SU-DHL-6 (cell line): ENCODE measurements around the gene TMEM18.

Experiments
- H2AFZ ChIP-seq: fragments of 200-600 bp; sonication (generic); 2 replicates; pipeline ENCODE4 v1.6.1; 2014; ENCODE audit warnings: low read depth, mild to moderate bottlenecking, moderate library complexity, mixed read lengths, antibody characterized with exemption, low read length; ENCODE audit not compliant: severe bottlenecking
- H3F3A ChIP-seq: fragments of 200-600 bp; shearing (Covaris generic); 2 replicates; pipeline ENCODE4 v1.6.0; 2016; ENCODE audit warnings: antibody characterized with exemption, mild to moderate bottlenecking; ENCODE audit not compliant: insufficient read depth
- H3K27ac ChIP-seq: fragments of 200-600 bp; sonication (generic); 2 replicates; pipeline ENCODE4 v1.5.1; 2016; ENCODE audit warnings: low read depth, mild to moderate bottlenecking, low read length, moderate library complexity, mixed read lengths
- H3K27me3 ChIP-seq: fragments of 200-600 bp; sonication (generic), shearing (Covaris generic); 2 replicates; pipeline ENCODE4 v1.6.0; 2014; ENCODE audit warnings: mild to moderate bottlenecking, low read length
- H3K36me3 ChIP-seq: fragments of 200-600 bp; sonication (generic); 2 replicates; pipeline ENCODE4 v1.6.1; 2014; ENCODE audit warnings: mild to moderate bottlenecking, low read length, mixed read lengths
- H3K4me2 ChIP-seq: fragments of 300-600, 200-600 bp; shearing (Covaris generic), sonication (generic); 2 replicates; pipeline ENCODE4 v1.6.0; 2014; ENCODE audit warnings: low read length, low read depth, mild to moderate bottlenecking; ENCODE audit not compliant: poor library complexity, severe bottlenecking
- H3K4me3 ChIP-seq: fragments of 200-600 bp; sonication (generic); 2 replicates; pipeline ENCODE4 v1.5.1; 2014; ENCODE audit warnings: antibody characterized with exemption, low read length, mild to moderate bottlenecking, mixed read lengths; ENCODE audit not compliant: insufficient read depth, poor library complexity, severe bottlenecking
- H3K79me2 ChIP-seq: fragments of 200-600 bp; sonication (generic); 2 replicates; pipeline ENCODE4 v1.6.1; 2014; ENCODE audit warnings: mild to moderate bottlenecking, low read length, moderate library complexity; ENCODE audit not compliant: insufficient read depth
- H3K9ac ChIP-seq: fragments of 200-600 bp; sonication (generic); 2 replicates; pipeline ENCODE4 v1.7.0; 2014; ENCODE audit warnings: mild to moderate bottlenecking, low read length
- H3K9me2 ChIP-seq: fragments of 200-600 bp; sonication (generic); replicated peaks from 2 replicates; pipeline ENCODE4 v1.6.1; 2014; ENCODE audit warnings: low read length; ENCODE audit not compliant: insufficient read depth
- H3K9me3 ChIP-seq: fragments of 200-600 bp; sonication (generic); 2 replicates; pipeline ENCODE4 v1.6.1; 2014; ENCODE audit warnings: low read length, mixed read lengths; ENCODE audit not compliant: insufficient read depth
- H4K20me1 ChIP-seq: fragments of 200-600 bp; sonication (generic); 2 replicates; pipeline ENCODE4 v1.6.1; 2014; ENCODE audit warnings: low read depth, mild to moderate bottlenecking, antibody characterized with exemption, low read length, moderate library complexity, mixed read lengths
- CTCF ChIP-seq: fragments of 200-600 bp; sonication (generic); IDR thresholded peaks from one replicate; pipeline ENCODE4 v1.5.1; 2017; ENCODE audit warnings: antibody characterized with exemption, mild to moderate bottlenecking, low read length, moderate library complexity; ENCODE audit not compliant: insufficient read depth, poor library complexity, severe bottlenecking
- EZH2phosphoT487 ChIP-seq: fragments of 200-600 bp; sonication (generic), shearing (Covaris generic); conservative IDR thresholded peaks from 2 replicates; pipeline ENCODE4 v1.6.1; 2018; ENCODE audit warnings: mild to moderate bottlenecking, antibody characterized with exemption, low read length, moderate library complexity, mixed read lengths

Gene TMEM18

GRCh38 chr2:682226-682625 lies 5.0 kb upstream of the TMEM18 start:
- no peak overlapping the region for H3K4me3 ChIP-seq
- H3K27me3 ChIP-seq, result no peaks in the 10 kb centered on the region
- no peak overlapping the region for H3K4me2 ChIP-seq
- H3K9me2 ChIP-seq, result no peaks in the 10 kb centered on the region
- H3K36me3 ChIP-seq, result no peaks in the 10 kb centered on the region
- H3F3A ChIP-seq, result peaks cover 9% of the 10 kb centered on the region; the same call in 1 of the 2 replicates
- H3K27ac ChIP-seq, result no peak overlapping the region
- no peak overlapping the region for H3K9ac ChIP-seq
- H2AFZ ChIP-seq, result no peak overlapping the region
- peaks cover 3% of the 10 kb centered on the region; the same call in 1 of the 2 replicates for H3K79me2 ChIP-seq
- H3K9me3 ChIP-seq, result peaks cover 30% of the 10 kb centered on the region
- TF ChIP-seq CTCF (no peak), EZH2phosphoT487 (no peak)
- no peaks in the 10 kb centered on the region for H4K20me1 ChIP-seq

- Histone ChIP-seq H3K79me2 (peaks cover 6% of the 10 kb centered on the region), H2AFZ (no peak overlapping the region), H3F3A (peaks cover 9% of the 10 kb centered on the region; the same call in 1 of the 2 replicates), H3K9me3 (peaks cover 23% of the 10 kb centered on the region), H3K9me2 (no peaks in the 10 kb centered on the region), H3K4me2 (no peak overlapping the region), H3K27ac (no peak overlapping the region), H3K27me3 (no peaks in the 10 kb centered on the region), H3K36me3 (no peaks in the 10 kb centered on the region), H4K20me1 (no peaks in the 10 kb centered on the region), H3K4me3 (no peak overlapping the region), H3K9ac (no peak overlapping the region)
- TF ChIP-seq CTCF, result no peak
- TF ChIP-seq EZH2phosphoT487, result no peak
Observed at GRCh38 chr2:681312-681711, 4.1 kb upstream of the TMEM18 start.

- Histone ChIP-seq H4K20me1 (peaks cover 6% of the 10 kb centered on the region; the same call in 1 of the 2 replicates), H3K79me2 (peaks cover 14% of the 10 kb centered on the region), H3K9me2 (no peaks in the 10 kb centered on the region), H3K4me3 (no peak overlapping the region), H3K9me3 (peaks cover 15% of the 10 kb centered on the region), H3K9ac (no peak overlapping the region), H3K36me3 (no peaks in the 10 kb centered on the region), H3K27ac (no peak overlapping the region), H2AFZ (no peak overlapping the region), H3K27me3 (no peaks in the 10 kb centered on the region), H3K4me2 (no peak overlapping the region), H3F3A (peaks cover 9% of the 10 kb centered on the region; the same call in 1 of the 2 replicates)
- TF ChIP-seq EZH2phosphoT487, result no peak
- no peak for TF ChIP-seq CTCF
Observed at GRCh38 chr2:680496-680895, 3.3 kb upstream of the TMEM18 start.

- no peak overlapping the region for H3K27ac ChIP-seq
- peaks cover 29% of the 10 kb centered on the region for H3K79me2 ChIP-seq
- TF ChIP-seq EZH2phosphoT487, result no peak
- no peak for TF ChIP-seq CTCF
- H3K9me3 ChIP-seq, result peaks cover 6% of the 10 kb centered on the region; the same call in 1 of the 2 replicates
- no peak overlapping the region for H2AFZ ChIP-seq
- peaks cover 11% of the 10 kb centered on the region; the same call in 1 of the 2 replicates for H4K20me1 ChIP-seq
- no peaks in the 10 kb centered on the region for H3K36me3 ChIP-seq
- H3K9ac ChIP-seq, result no peak overlapping the region
- H3F3A ChIP-seq, result peaks cover 9% of the 10 kb centered on the region; the same call in 1 of the 2 replicates
- H3K27me3 ChIP-seq, result no peaks in the 10 kb centered on the region
- H3K4me2 ChIP-seq, result no peak overlapping the region
- H3K4me3 ChIP-seq, result no peak overlapping the region
- H3K9me2 ChIP-seq, result no peaks in the 10 kb centered on the region
Observed at GRCh38 chr2:678964-679363, 1.8 kb upstream of the TMEM18 start.
